ENCODE results near the gene PRKCZ. TPM values are rescaled to one million over a fixed set of nuclear protein-coding genes. Genes with fewer than 3 reads are reported as not detected.
"Not testable (repeated sequence)": the region's sequence is repeated elsewhere in the genome, so short reads cannot be mapped to it uniquely, and the experiment has no call there.

The PRKCZ gene
- total RNA-seq, 2 experiments from 2014 or later = 13.2 to 14.7 TPM

GRCh38 chr1:2113620-2114135, 63.5 kb downstream of the PRKCZ start:
- Mint-ChIP-seq H3K27ac (no peak overlapping the region), H3K4me3 (no peak overlapping the region), H3K4me1 (ENCODE audit: low read depth) (peaks cover 8% of the 10 kb centered on the region), H3K27me3 (no peaks in the 10 kb centered on the region), H3K36me3 (no peaks in the 10 kb centered on the region), H3K9me3 (no peaks in the 10 kb centered on the region)
- POLR2A ChIA-PET = no interaction called here
- CTCF ChIA-PET = interaction anchor here (2.8 kb wide), 1 partner anchor 26 kb away, joined by 14 read pairs; no protein-coding TSS in a partner anchor
- DNase-seq = no peak
- intact Hi-C loops (cut with micrococcal nuclease) = no loop called here

- DNase-seq; H3K4me3 Mint-ChIP-seq; POLR2A ChIA-PET; intact Hi-C loops (cut with micrococcal nuclease); H3K4me1 Mint-ChIP-seq (ENCODE audit: low read depth); H3K27me3 Mint-ChIP-seq; H3K27ac Mint-ChIP-seq; H3K36me3 Mint-ChIP-seq; H3K9me3 Mint-ChIP-seq: not testable (repeated sequence)
- CTCF ChIA-PET = interaction anchor here (1.1 to 2.8 kb wide), 2 partner anchors 25 to 60 kb away, joined by 4 to 14 read pairs; no protein-coding TSS in a partner anchor
Observed at GRCh38 chr1:2114635-2115007, 64.4 kb downstream of the PRKCZ start.

GRCh38 chr1:2115008-2115641, 64.9 kb downstream of the PRKCZ start:
- H3K4me1 Mint-ChIP-seq (ENCODE audit: low read depth) = peaks cover 8% of the 10 kb centered on the region
- H3K27me3 Mint-ChIP-seq = no peaks in the 10 kb centered on the region
- H3K27ac Mint-ChIP-seq = no peak overlapping the region
- ChIA-PET CTCF (interaction anchor here (1.1 to 2.8 kb wide), 2 partner anchors 25 to 59 kb away, joined by 4 to 14 read pairs; no protein-coding TSS in a partner anchor), POLR2A (no interaction called here)
- peaks cover 2% of the 10 kb centered on the region for H3K9me3 Mint-ChIP-seq
- intact Hi-C loops (cut with micrococcal nuclease) = no loop called here
- peaks cover 2% of the 10 kb centered on the region for H3K36me3 Mint-ChIP-seq
- no peak for DNase-seq
- H3K4me3 Mint-ChIP-seq = no peak overlapping the region

- POLR2A ChIA-PET = no interaction called here
- peaks cover 2% of the 10 kb centered on the region for H3K36me3 Mint-ChIP-seq
- intact Hi-C loops (cut with micrococcal nuclease) = no loop called here
- H3K27ac Mint-ChIP-seq = no peak overlapping the region
- peaks cover 8% of the 10 kb centered on the region for H3K4me1 Mint-ChIP-seq (ENCODE audit: low read depth)
- DNase-seq = no peak
- CTCF ChIA-PET = interaction anchor here (1.1 to 2.8 kb wide), 2 partner anchors 24 to 59 kb away, joined by 4 to 14 read pairs; no protein-coding TSS in a partner anchor
- peaks cover 2% of the 10 kb centered on the region for H3K9me3 Mint-ChIP-seq
- no peak overlapping the region for H3K4me3 Mint-ChIP-seq
- H3K27me3 Mint-ChIP-seq = no peaks in the 10 kb centered on the region
Observed at GRCh38 chr1:2115702-2116341, 65.6 kb downstream of the PRKCZ start.

- Mint-ChIP-seq H3K4me1 (ENCODE audit: low read depth) (peaks cover 8% of the 10 kb centered on the region), H3K4me3 (no peak overlapping the region), H3K27ac (no peak overlapping the region), H3K36me3 (peaks cover 2% of the 10 kb centered on the region), H3K27me3 (no peaks in the 10 kb centered on the region), H3K9me3 (peaks cover 4% of the 10 kb centered on the region)
- ChIA-PET POLR2A (no interaction called here), CTCF (no interaction called here)
- no peak for DNase-seq
- intact Hi-C loops (cut with micrococcal nuclease) = no loop called here
Observed at GRCh38 chr1:2119886-2120285, 69.7 kb downstream of the PRKCZ start.

GRCh38 chr1:2121101-2121691, 71.0 kb downstream of the PRKCZ start:
- Mint-ChIP-seq H3K36me3 (peaks cover 2% of the 10 kb centered on the region), H3K27ac (no peak overlapping the region), H3K9me3 (peaks cover 4% of the 10 kb centered on the region), H3K27me3 (no peaks in the 10 kb centered on the region), H3K4me1 (ENCODE audit: low read depth) (peaks cover 1% of the 10 kb centered on the region), H3K4me3 (no peak overlapping the region)
- DNase-seq = no peak
- POLR2A ChIA-PET = no interaction called here
- CTCF ChIA-PET = no interaction called here
- intact Hi-C loops (cut with micrococcal nuclease) = no loop called here

GRCh38 chr1:2121794-2122193, 71.6 kb downstream of the PRKCZ start:
- CTCF ChIA-PET; H3K9me3 Mint-ChIP-seq; H3K4me1 Mint-ChIP-seq (ENCODE audit: low read depth); POLR2A ChIA-PET; H3K27me3 Mint-ChIP-seq; H3K4me3 Mint-ChIP-seq; H3K27ac Mint-ChIP-seq; H3K36me3 Mint-ChIP-seq; intact Hi-C loops (cut with micrococcal nuclease); DNase-seq: not testable (repeated sequence)

GRCh38 chr1:2124446-2125198, 74.4 kb downstream of the PRKCZ start:
- Mint-ChIP-seq H3K9me3 (peaks cover 3% of the 10 kb centered on the region), H3K4me1 (ENCODE audit: low read depth) (peaks cover 7% of the 10 kb centered on the region), H3K27ac (no peak overlapping the region), H3K27me3 (no peaks in the 10 kb centered on the region), H3K4me3 (no peak overlapping the region), H3K36me3 (peaks cover 2% of the 10 kb centered on the region)
- intact Hi-C loops (cut with micrococcal nuclease) = no loop called here
- CTCF ChIA-PET = no interaction called here
- DNase-seq = no peak
- POLR2A ChIA-PET = no interaction called here

GRCh38 chr1:2125350-2126211, 75.4 kb downstream of the PRKCZ start:
- Mint-ChIP-seq H3K4me3 (no peak overlapping the region), H3K36me3 (no peaks in the 10 kb centered on the region), H3K27ac (no peak overlapping the region), H3K9me3 (peaks cover 3% of the 10 kb centered on the region), H3K27me3 (no peaks in the 10 kb centered on the region), H3K4me1 (ENCODE audit: low read depth) (peaks cover 7% of the 10 kb centered on the region)
- DNase-seq = no peak
- ChIA-PET CTCF (interaction anchor here (1.4 kb wide), 1 partner anchor 14 kb away, joined by 6 read pairs; no protein-coding TSS in a partner anchor), POLR2A (no interaction called here)
- intact Hi-C loops (cut with micrococcal nuclease) = no loop called here

GRCh38 chr1:2126331-2127186, 76.3 kb downstream of the PRKCZ start:
- H3K4me3 Mint-ChIP-seq = peak overlapping the region; percentile 53
- peaks cover 9% of the 10 kb centered on the region for H3K4me1 Mint-ChIP-seq (ENCODE audit: low read depth)
- no peak for DNase-seq
- H3K36me3 Mint-ChIP-seq = no peaks in the 10 kb centered on the region
- no peaks in the 10 kb centered on the region for H3K27me3 Mint-ChIP-seq
- ChIA-PET CTCF (interaction anchor here (1.2 to 1.4 kb wide), 3 partner anchors 13 to 14 kb away, joined by 3 to 6 read pairs (median 4); no protein-coding TSS in a partner anchor), POLR2A (no interaction called here)
- H3K27ac Mint-ChIP-seq = no peak overlapping the region
- intact Hi-C loops (cut with micrococcal nuclease) = no loop called here
- peaks cover 3% of the 10 kb centered on the region for H3K9me3 Mint-ChIP-seq

All from activated CD4-positive, alpha-beta memory T cell treated with anti-CD3 and anti-CD28 coated beads for 36 hours (primary cell).